Rectal smooth muscle tissue (tissue), 1 donor: ENCODE data around the gene PDZD2.
"Not testable (repeated sequence)": the region's sequence is repeated elsewhere in the genome, so short reads cannot be mapped to it uniquely, and the experiment has no call there.

ENCODE experiments used
- H3K27ac ChIP-seq: one replicate; pipeline ENCODE4 v1.7.0; 2013; ENCODE audit warnings: low read depth, low read length, inconsistent platforms
- H3K27me3 ChIP-seq: one replicate; pipeline ENCODE4 v1.7.0; 2013; ENCODE audit warnings: low read length; ENCODE audit not compliant: control insufficient read depth, insufficient read depth
- H3K36me3 ChIP-seq: one replicate; pipeline ENCODE4 v1.7.0; 2013; ENCODE audit warnings: low read length; ENCODE audit not compliant: control insufficient read depth, insufficient read depth
- H3K4me1 ChIP-seq: one replicate; pipeline ENCODE4 v1.7.0; 2013; ENCODE audit warnings: low read length; ENCODE audit not compliant: control insufficient read depth, insufficient read depth
- H3K4me3 ChIP-seq: one replicate; pipeline ENCODE4 v1.7.0; 2013; ENCODE audit warnings: low read length
- H3K9ac ChIP-seq: one replicate; pipeline ENCODE4 v1.7.0; 2013; ENCODE audit warnings: low read length

Gene PDZD2

DNA sequence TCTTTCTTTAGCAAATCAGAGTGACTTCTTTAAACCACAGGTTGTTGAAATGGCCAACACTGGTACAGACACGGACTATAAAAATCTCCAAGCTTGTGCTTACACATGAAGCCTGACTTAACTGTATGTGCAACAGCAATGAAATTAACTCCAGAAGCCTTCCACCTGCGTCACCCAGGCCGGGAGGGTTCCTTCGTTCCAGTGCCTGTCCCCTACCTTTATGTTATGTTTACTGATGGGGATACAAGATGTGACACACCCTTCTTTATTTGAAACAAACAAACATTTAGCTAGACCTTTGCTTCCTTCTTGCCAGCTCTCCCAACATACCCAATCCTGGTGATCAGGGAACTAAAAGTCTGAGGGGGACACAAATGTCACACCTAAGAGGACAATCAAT is 469.2 kb downstream of the PDZD2 start:
- Histone ChIP-seq H3K4me1 (no peaks in the 10 kb centered on the region), H3K36me3 (peaks cover 23% of the 10 kb centered on the region), H3K27me3 (no peaks in the 10 kb centered on the region), H3K27ac (no peak overlapping the region), H3K9ac (no peak overlapping the region), H3K4me3 (no peak overlapping the region)

DNA sequence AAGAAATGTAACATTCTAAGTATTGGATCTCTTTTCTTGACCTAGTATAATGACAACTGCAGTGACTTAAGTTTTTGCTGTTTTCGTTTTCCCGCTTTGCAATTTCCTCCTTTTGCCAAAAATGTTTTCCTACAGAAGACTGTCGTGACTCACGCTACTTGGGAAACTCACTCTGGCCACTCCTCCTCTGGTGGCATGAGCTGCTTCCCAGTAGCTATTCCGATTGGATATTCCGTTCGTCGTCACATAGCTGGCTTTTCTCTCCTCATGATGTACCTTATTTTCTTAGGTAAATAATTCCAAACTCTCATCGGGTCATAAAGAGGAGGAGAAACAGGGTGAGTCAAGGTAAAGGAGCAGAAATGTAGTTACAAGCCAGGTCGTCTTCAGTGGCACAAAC is 470.3 kb downstream of the PDZD2 start:
- no peaks in the 10 kb centered on the region for H3K4me1 ChIP-seq
- peaks cover 20% of the 10 kb centered on the region for H3K36me3 ChIP-seq
- no peaks in the 10 kb centered on the region for H3K27me3 ChIP-seq
- H3K4me3 ChIP-seq = no peak overlapping the region
- H3K9ac ChIP-seq = no peak overlapping the region
- no peak overlapping the region for H3K27ac ChIP-seq

DNA sequence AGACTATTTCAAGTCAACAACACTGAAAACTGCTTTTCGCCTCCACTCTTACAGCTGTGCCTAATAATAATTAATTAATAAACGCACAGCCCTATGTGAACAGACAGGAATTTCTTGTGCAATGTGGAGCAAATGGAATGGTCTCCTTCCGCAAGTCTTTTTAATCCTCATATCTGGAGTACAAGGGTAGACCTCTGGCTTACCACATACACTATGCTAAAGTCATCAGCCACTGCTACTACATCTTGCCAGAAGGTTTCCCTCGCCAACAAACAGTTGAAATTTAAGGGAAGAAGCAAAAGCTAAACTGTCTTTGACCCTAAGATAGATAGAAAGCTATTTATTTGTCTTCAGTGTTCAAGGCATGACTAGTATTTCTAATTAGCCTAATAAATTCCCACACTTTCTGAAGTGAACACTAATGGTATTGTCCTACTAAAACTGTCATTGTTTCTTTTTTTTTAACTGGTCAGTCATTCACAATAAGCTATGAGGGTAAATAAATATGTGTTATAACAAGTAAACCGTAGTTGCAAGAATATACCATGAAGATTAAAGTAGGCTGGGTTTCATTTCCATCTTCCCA is 471.3 kb downstream of the PDZD2 start:
- Histone ChIP-seq H3K9ac (no peak overlapping the region), H3K36me3 (peaks cover 20% of the 10 kb centered on the region), H3K27ac (no peak overlapping the region), H3K4me1 (no peaks in the 10 kb centered on the region), H3K27me3 (no peaks in the 10 kb centered on the region), H3K4me3 (no peak overlapping the region)

DNA sequence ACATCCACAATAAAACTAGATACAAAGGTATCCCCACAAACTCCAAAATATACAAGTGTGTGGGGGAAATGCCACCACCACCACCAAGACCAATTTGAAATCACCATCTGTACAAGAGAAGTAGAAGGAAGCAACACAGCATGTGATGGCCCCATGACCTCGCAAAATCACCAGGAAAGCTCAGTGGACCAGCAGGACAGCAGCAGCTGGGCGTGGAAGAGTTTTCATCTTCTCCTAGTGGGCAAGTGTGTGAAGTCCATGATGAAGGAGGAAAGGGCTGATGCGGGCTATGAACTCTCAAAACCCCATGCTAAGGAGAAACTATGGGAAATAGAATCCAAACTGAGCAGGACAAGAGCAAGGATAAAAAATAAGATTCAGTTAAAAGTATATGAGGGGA is 477.1 kb downstream of the PDZD2 start:
- H3K27ac ChIP-seq = no peak overlapping the region
- H3K4me1 ChIP-seq = no peaks in the 10 kb centered on the region
- H3K36me3 ChIP-seq = peaks cover 12% of the 10 kb centered on the region
- no peaks in the 10 kb centered on the region for H3K27me3 ChIP-seq
- no peak overlapping the region for H3K9ac ChIP-seq
- no peak overlapping the region for H3K4me3 ChIP-seq

DNA sequence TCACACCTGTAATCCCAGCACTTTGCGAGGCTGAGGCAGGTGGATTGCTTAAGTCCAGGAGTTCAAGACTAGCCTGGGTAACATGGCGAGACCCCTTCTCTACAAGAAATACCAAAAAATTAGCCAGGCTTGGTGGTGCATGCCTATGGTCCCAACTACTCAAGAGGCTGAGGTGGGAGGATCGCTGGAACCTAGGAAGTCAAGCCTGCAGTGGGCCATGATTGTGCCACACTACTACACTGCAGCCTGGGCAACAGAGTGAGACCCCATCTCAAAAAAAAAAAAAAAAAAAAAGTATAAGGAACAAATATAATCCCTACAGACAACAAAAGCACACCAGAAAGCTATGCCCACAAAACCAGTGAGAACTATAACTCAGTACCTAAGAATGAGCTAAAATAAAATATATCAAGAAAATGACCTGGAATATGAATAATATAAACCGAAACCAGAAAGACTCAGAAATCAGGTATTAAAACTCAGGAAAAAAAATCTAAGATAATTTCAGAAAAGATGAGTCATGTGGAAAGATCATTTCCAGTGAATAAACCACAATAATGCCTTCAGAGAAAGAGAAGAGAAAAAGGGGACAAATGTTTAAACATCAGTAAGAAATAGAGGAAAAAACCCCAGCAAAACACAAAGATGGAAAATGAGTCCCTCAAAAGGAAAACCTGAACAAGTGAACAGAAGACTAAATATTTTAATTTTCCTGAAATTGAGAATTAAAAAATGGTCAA is 477.8 kb downstream of the PDZD2 start:
- Histone ChIP-seq H3K4me1 (no peaks in the 10 kb centered on the region), H3K9ac (no peak overlapping the region), H3K27me3 (no peaks in the 10 kb centered on the region), H3K4me3 (no peak overlapping the region), H3K27ac (no peak overlapping the region), H3K36me3 (peaks cover 12% of the 10 kb centered on the region)

DNA sequence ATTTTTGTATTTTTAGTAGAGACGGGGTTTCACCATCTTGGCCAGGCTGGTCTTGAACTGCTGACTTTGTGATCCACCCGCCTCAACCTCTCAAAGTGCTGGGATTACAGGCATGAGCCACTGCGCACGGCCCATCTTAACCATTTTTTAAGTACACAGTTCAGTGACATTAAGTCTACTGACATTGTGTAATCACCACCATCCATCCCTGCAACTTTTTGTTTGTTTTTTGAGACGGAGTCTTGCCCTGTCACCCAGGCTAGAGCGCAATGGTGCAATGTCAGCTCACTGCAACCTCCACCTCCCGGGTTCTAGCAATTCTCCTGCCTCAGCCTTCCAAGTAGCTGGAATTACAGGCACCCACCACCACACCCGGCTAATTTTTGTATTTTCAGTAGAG is 480.0 kb downstream of the PDZD2 start:
- not testable (repeated sequence) for H3K36me3 ChIP-seq, H3K27ac ChIP-seq, H3K27me3 ChIP-seq, H3K4me1 ChIP-seq, H3K4me3 ChIP-seq, H3K9ac ChIP-seq

DNA sequence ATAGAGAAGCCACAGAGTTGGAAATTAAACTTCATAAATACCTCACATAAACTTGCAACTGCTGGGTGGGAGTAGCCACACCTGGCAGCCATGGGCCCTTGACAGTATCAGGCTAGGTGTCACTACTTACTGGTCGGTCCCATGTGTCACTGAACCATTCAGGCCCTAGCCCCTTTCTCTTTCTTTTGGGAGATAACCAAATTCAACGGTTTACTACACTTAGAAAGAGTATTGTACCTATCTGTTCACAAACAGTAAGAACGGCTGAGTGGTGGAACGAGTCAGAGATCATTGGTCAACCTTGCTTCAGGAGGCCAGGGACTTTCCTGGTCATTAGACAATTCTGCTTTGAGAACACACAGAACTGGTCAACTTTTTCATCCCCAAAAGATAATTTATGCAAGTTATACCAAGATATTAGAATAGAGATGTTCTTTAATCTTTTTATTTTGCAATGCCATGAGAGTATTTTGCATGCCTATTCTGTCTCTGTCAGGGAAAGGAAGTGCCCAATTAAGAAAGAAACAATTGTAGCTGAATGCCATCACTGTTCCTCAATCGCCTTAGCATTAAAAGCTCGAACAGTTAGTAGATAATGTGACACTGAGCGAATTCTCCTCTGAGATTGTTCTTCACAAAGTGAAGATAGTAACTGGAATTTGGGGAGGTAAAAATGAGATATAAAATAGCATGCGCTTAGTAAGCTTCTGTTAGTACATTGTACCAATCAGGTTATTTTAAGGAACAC is 484.3 kb downstream of the PDZD2 start:
- Histone ChIP-seq H3K27ac (no peak overlapping the region), H3K4me3 (no peak overlapping the region), H3K9ac (no peak overlapping the region), H3K36me3 (peaks cover 10% of the 10 kb centered on the region), H3K4me1 (peaks cover 2% of the 10 kb centered on the region), H3K27me3 (no peaks in the 10 kb centered on the region)

DNA sequence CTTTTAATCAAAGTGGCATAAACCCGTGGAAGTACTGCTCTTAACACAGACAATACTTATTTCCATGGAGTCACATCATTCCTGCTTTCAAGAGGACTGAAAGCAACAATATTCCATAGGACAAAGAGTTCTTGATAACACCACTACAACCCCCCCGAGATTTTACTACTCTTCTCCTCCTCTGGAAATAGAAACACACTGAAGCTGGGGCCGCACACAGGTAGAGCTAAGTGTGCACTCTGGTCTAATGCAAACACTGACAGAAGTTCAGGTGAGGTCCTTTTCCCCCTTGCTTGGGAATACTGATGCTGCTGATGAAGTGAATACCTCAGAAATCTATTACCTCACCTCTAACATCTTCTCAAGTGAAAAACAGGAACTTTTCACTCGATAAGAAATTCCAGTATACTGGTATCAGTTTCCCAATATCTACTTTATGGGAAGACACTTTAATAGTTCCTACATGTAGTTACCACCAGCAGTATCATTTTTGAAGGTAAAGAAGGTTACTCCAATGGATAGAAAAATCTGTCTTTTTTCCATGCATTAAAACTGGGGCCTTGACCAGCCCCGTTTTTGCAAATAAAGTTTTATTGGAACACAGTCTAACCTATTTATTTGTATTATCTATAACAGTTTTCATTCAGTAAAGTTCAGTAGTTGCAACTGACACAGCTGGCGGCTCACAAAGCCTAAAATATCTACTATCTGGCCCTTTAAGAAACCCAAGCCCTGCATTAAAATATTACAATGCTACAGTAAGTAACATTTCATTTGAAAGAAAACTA is 485.2 kb downstream of the PDZD2 start:
- no peaks in the 10 kb centered on the region for H3K27me3 ChIP-seq
- no peak overlapping the region for H3K4me3 ChIP-seq
- peaks cover 2% of the 10 kb centered on the region for H3K4me1 ChIP-seq
- peaks cover 10% of the 10 kb centered on the region for H3K36me3 ChIP-seq
- no peak overlapping the region for H3K9ac ChIP-seq
- H3K27ac ChIP-seq = no peak overlapping the region

DNA sequence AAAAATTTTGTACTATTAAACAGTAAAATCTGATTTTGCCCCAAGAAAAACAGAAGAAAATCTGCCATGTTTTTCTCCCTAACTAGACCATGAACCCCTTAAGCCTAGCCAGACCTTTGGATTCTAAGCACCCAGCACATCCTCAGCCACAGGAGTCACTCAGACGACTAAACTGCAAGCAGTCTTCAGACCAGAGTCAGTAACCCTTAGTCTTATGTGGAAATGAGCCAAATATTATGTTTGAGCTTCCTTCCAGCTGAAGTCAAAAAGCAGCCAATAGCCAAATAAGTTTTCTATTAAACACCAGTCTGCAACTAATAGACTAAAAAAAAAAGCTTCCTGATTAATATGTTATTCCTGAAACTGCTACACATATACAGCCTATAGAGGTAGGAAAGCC is 487.8 kb downstream of the PDZD2 start:
- Histone ChIP-seq H3K27ac (no peak overlapping the region), H3K4me1 (peaks cover 4% of the 10 kb centered on the region), H3K36me3 (peaks cover 7% of the 10 kb centered on the region), H3K4me3 (no peak overlapping the region), H3K9ac (no peak overlapping the region), H3K27me3 (no peaks in the 10 kb centered on the region)

DNA sequence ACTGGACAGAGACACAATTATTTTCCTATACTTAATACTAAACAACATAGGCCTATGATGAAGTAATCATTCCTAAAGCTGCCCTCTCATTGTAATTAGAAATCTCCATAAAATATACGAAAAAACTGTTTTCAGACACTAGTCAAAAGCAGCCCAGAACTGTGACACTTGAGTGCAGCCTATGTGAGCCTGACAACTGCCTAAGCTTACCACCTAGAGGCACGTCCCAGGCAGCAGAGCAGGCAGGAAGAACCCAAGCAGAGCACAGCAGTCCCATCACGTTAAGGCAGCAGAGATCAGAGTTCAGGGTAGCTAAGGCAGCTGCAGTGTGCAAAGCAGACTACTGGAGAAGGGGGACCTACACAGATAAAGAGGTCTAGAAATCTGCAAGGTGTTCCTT is 488.8 kb downstream of the PDZD2 start:
- no peak overlapping the region for H3K9ac ChIP-seq
- no peak overlapping the region for H3K4me3 ChIP-seq
- H3K27me3 ChIP-seq = no peaks in the 10 kb centered on the region
- no peak overlapping the region for H3K27ac ChIP-seq
- peaks cover 4% of the 10 kb centered on the region for H3K4me1 ChIP-seq
- peaks cover 5% of the 10 kb centered on the region for H3K36me3 ChIP-seq

DNA sequence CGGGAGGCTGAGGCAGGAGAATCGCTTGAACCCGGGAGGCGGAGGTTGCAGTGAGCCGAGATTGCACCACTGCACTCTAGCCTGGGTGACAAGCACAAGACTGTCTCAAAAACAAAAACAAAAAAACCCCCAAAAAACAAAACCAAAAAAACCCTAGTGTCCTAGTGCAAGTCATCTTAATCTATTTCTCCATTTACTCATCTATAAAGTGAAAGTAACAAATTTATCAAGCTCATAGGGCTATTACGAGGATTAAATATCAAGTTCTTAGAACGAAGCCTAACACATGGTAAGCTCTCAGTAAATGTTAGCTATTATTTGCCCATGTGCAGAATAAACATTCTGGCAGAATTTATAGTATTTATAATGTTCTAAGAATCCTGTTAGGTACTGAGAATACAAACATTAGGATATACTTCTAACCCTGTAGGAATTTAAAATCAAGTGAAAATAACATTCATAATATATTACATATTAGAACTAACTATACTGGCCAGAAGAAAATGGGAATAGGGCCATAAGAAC is 490.2 kb downstream of the PDZD2 start:
- Histone ChIP-seq H3K9ac (no peak overlapping the region), H3K4me3 (no peak overlapping the region), H3K27me3 (no peaks in the 10 kb centered on the region), H3K27ac (peak overlapping the region; percentile 48), H3K4me1 (peaks cover 11% of the 10 kb centered on the region), H3K36me3 (peaks cover 3% of the 10 kb centered on the region)

DNA sequence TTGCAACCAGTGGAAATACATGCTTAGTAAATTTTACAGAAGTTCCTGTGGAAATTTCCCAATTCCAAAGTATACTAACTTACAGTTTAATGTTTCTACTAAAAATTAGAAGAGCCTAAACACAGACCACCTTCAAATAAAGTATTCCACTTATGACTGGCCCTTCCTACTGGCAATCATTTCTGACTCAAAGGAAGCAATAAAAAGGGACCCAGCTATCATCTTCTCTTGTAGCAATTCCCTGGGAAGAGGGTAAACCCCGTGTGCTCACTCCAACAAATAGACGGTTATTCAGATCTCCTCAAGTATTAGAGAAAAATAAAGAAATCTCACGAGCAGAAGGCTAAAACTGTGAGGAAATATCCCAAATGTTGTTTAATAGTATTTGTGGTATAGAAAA is 491.9 kb downstream of the PDZD2 start:
- Histone ChIP-seq H3K9ac (no peak overlapping the region), H3K27me3 (no peaks in the 10 kb centered on the region), H3K4me3 (no peak overlapping the region), H3K36me3 (peaks cover 5% of the 10 kb centered on the region), H3K4me1 (peaks cover 11% of the 10 kb centered on the region), H3K27ac (no peak overlapping the region)
